ENCODE measurements around the gene RCAN1.

DNA sequence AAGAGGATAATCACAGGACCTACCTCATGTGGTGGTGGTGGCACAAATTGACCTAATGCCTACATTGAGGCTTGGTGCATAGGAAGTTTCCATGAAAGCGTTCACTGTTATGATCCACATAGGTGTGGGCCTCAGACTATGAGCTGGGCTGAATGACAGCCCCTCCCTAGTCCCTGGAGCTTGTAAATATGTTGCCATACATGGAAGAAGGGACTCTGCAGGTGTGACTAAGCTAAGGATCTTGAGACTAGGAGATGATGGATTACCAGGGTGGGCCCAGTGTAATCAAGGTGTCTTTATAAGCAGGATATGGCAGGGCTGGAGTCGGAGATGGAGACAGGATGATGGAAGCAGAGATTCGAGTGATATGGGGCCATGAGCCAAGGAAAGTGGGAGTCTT lies 71.9 kb downstream of the RCAN1 start:
- TF ChIP-seq EP300 (IDR thresholded peaks at IDR 0.05; ENCODE audit: borderline replicate concordance): no peak
- TF ChIP-seq, protein P1, sequence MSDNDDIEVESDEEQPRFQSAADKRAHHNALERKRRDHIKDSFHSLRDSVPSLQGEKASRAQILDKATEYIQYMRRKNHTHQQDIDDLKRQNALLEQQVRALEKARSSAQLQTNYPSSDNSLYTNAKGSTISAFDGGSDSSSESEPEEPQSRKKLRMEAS (IDR thresholded peaks at IDR 0.05): no peak
- TF ChIP-seq TAF1 (IDR thresholded peaks at IDR 0.05; ENCODE audit: low read depth): no peak
- TF ChIP-seq ZBTB7A (IDR thresholded peaks at IDR 0.05; ENCODE audit: low read depth): no peak
- TF ChIP-seq TCF12 (IDR thresholded peaks at IDR 0.05; ENCODE audit: low read depth): no peak
- no peak for TF ChIP-seq EGR1 (IDR thresholded peaks at IDR 0.05)
- TF ChIP-seq YY1 (IDR thresholded peaks at IDR 0.05; ENCODE audit: low read depth): no peak

All from Ishikawa (cell line).